PC-9 (cell line): ENCODE results near the gene ZC3HAV1. TPM values are rescaled to one million over a fixed set of nuclear protein-coding genes. Genes with fewer than 3 reads are reported as not detected.
"Not testable (repeated sequence)": the region's sequence is repeated elsewhere in the genome, so short reads cannot be mapped to it uniquely, and the experiment has no call there.

Experiments
- BruUV-seq: library from RNA; stranded (reverse); fragments of 400-500 nt; replicated peaks from 2 replicates; lab custom pipeline; 2021; lab: Mats Ljungman, UMichigan
- CTCF ChIA-PET: fragments of 300-600 bp; sonication (Branson Sonifier 250); formaldehyde crosslinking; loops from one replicate; lab custom pipeline; 2022; ENCODE audit warnings: antibody characterized with exemption; lab: Charles Lee
- POLR2A ChIA-PET: fragments of 300-600 bp; sonication (Branson Sonifier 250); formaldehyde crosslinking; loops from one replicate; lab custom pipeline; 2022; ENCODE audit warnings: antibody characterized with exemption; ENCODE audit not compliant: unreplicated experiment; lab: Charles Lee
- DNase-seq, 2 experiments: peaks; one replicate each; pipeline versions ENCODE4 v3.0.0 to v3.0.0-alpha.2; 2015 to 2022; ENCODE audit warnings: mixed read lengths in 1 of 2
- H2AFZ ChIP-seq: fragments of 200-600 bp; sonication (generic); 2 replicates; pipeline ENCODE4 v1.8.1; 2017; ENCODE audit warnings: antibody characterized with exemption
- H3F3A ChIP-seq: fragments of 200-600 bp; sonication (generic); 2 replicates; pipeline ENCODE4 v1.8.1; 2017; ENCODE audit warnings: antibody characterized with exemption, mild to moderate bottlenecking, low read depth; ENCODE audit not compliant: insufficient read depth
- H3K27ac ChIP-seq: fragments of 200-600 bp; sonication (generic); 2 replicates; pipeline ENCODE4 v1.6.1; 2016; ENCODE audit warnings: mixed run types
- H3K27me3 ChIP-seq: fragments of 200-600 bp; sonication (generic); 2 replicates; pipeline ENCODE4 v1.6.1; 2016; ENCODE audit warnings: low read depth, mixed run types; ENCODE audit not compliant: insufficient read depth
- H3K36me3 ChIP-seq: fragments of 200-600 bp; sonication (generic); 2 replicates; pipeline ENCODE4 v1.6.1; 2016; ENCODE audit warnings: low read depth, mixed run types
- H3K4me1 ChIP-seq: fragments of 200-600 bp; sonication (generic); replicated peaks from 2 replicates; pipeline ENCODE4 v1.6.1; 2016; ENCODE audit warnings: mixed run types; ENCODE audit not compliant: insufficient read depth
- H3K4me2 ChIP-seq: fragments of 200-600 bp; sonication (generic); 2 replicates; pipeline ENCODE4 v1.6.1; 2017; ENCODE audit warnings: mixed run types
- H3K4me3 ChIP-seq: fragments of 200-600 bp; sonication (generic); 2 replicates; pipeline ENCODE4 v1.6.1; 2016; ENCODE audit warnings: mixed run types
- H3K79me2 ChIP-seq: fragments of 200-600 bp; sonication (generic); 2 replicates; pipeline ENCODE4 v1.6.1; 2017; ENCODE audit warnings: low read depth, mixed run types
- H3K9me2 ChIP-seq: fragments of 200-600 bp; sonication (generic); 2 replicates; pipeline ENCODE4 v1.8.1; 2017; ENCODE audit warnings: mild to moderate bottlenecking; ENCODE audit not compliant: insufficient read depth
- H3K9me3 ChIP-seq: fragments of 200-600 bp; sonication (generic); 2 replicates; pipeline ENCODE4 v1.8.1; 2016; ENCODE audit warnings: low read depth; ENCODE audit not compliant: insufficient read depth
- H4K20me1 ChIP-seq: fragments of 200-600 bp; sonication (generic); 2 replicates; pipeline ENCODE4 v1.8.1; 2017; ENCODE audit not compliant: insufficient read depth
- CTCF ChIP-seq: fragments of 200-600 bp; sonication (generic); conservative IDR thresholded peaks from 2 replicates; pipeline ENCODE4 v1.6.1; 2017; ENCODE audit warnings: mixed run types, antibody characterized with exemption, mild to moderate bottlenecking, moderate library complexity
- EZH2 ChIP-seq: fragments of 200-600 bp; sonication (generic); IDR thresholded peaks from 2 replicates; pipeline ENCODE4 v1.8.0; 2017; ENCODE audit warnings: antibody characterized with exemption, low read depth
- intact Hi-C: fragments of 100-400 bp; cut with micrococcal nuclease; formaldehyde crosslinking; loops from one replicate; pipeline ENCODE4 v1.10.0; 2022; ENCODE audit not compliant: unreplicated experiment
- total RNA-seq: library from RNA; stranded (reverse); gene quantifications from 2 replicates; pipeline ENCODE4 v1.2.3, GENCODE V29; 2021

ZC3HAV1 gene
- total RNA-seq, 1 experiment from 2014 or later, result 36.7 TPM

GRCh38 chr7:139094030-139094429, 15.5 kb downstream of the ZC3HAV1 start:
- no TSS peak for BruUV-seq
- ChIA-PET POLR2A (no interaction called here), CTCF (no interaction called here)
- no peak overlapping the region for H3K4me3 ChIP-seq
- H3K36me3 ChIP-seq, result peaks cover 6% of the 10 kb centered on the region; the same call in 1 of the 2 replicates
- no peaks in the 10 kb centered on the region for H3K9me3 ChIP-seq
- no peak overlapping the region for H3K27ac ChIP-seq
- no peaks in the 10 kb centered on the region for H3F3A ChIP-seq
- H3K4me1 ChIP-seq, result no peaks in the 10 kb centered on the region
- no peak overlapping the region for H3K4me2 ChIP-seq
- H3K9me2 ChIP-seq, result no peaks in the 10 kb centered on the region
- intact Hi-C loops, result no loop called here
- peaks cover 7% of the 10 kb centered on the region; the same call in 1 of the 2 replicates for H3K79me2 ChIP-seq
- H4K20me1 ChIP-seq, result peaks cover 3% of the 10 kb centered on the region; the same call in 1 of the 2 replicates
- no peak overlapping the region for H2AFZ ChIP-seq
- DNase-seq, result no peak
- TF ChIP-seq CTCF (no peak), EZH2 (no peak)
- no peaks in the 10 kb centered on the region for H3K27me3 ChIP-seq

GRCh38 chr7:139093512-139093911, 16.0 kb downstream of the ZC3HAV1 start:
- H3K36me3 ChIP-seq, H4K20me1 ChIP-seq, BruUV-seq, H3K4me2 ChIP-seq, H3K9me3 ChIP-seq, H3K79me2 ChIP-seq, H3F3A ChIP-seq, CTCF ChIA-PET, H2AFZ ChIP-seq, POLR2A ChIA-PET, intact Hi-C loops, DNase-seq, H3K9me2 ChIP-seq, H3K4me1 ChIP-seq, H3K27ac ChIP-seq, H3K4me3 ChIP-seq, H3K27me3 ChIP-seq: not testable (repeated sequence)

- Histone ChIP-seq H2AFZ (no peak overlapping the region), H3K27ac (no peak overlapping the region), H3K9me3 (no peaks in the 10 kb centered on the region), H3K27me3 (no peaks in the 10 kb centered on the region), H3K4me1 (no peaks in the 10 kb centered on the region), H3K79me2 (no peaks in the 10 kb centered on the region), H4K20me1 (peaks cover 3% of the 10 kb centered on the region; the same call in 1 of the 2 replicates), H3K9me2 (no peaks in the 10 kb centered on the region), H3F3A (no peaks in the 10 kb centered on the region), H3K4me3 (no peak overlapping the region), H3K4me2 (no peak overlapping the region), H3K36me3 (0 out of 2 replicates have a peak, but pooled peaks cover 9% of the 10 kb centered on the region)
- TF ChIP-seq CTCF (no peak), EZH2 (no peak)
- POLR2A ChIA-PET, result no interaction called here
- no TSS peak for BruUV-seq
- CTCF ChIA-PET, result no interaction called here
- intact Hi-C loops, result no loop called here
- DNase-seq, result no peak
These were observed 17.3 kb downstream of the ZC3HAV1 start for GRCh38 chr7:139092090-139092796.
